Liver (tissue), 9 donors: ENCODE results near the gene AFAP1L2. TPM values are rescaled to one million over a fixed set of nuclear protein-coding genes. Genes with fewer than 3 reads are reported as not detected.

ENCODE experiments used
- DNase-seq: peaks from one replicate; pipeline ENCODE4 v3.0.0-alpha.2; 2017; ENCODE audit warnings: low spot score
- H3K27ac ChIP-seq, 2 donors: one replicate each; pipeline ENCODE4 v1.7.0; 2013; ENCODE audit warnings: inconsistent platforms in 2 of 2, low read length in 2 of 2, control low read depth in 1 of 2, low read depth in 1 of 2, mild to moderate bottlenecking in 1 of 2
- H3K27me3 ChIP-seq, 4 donors: one replicate each; pipeline versions ENCODE4 v1.6.1 to v1.7.0; 2013; ENCODE audit warnings: low read length in 3 of 4, inconsistent platforms in 1 of 4, mild to moderate bottlenecking in 1 of 4, moderate library complexity in 1 of 4; ENCODE audit not compliant: control insufficient read depth in 4 of 4, insufficient read depth in 4 of 4
- H3K36me3 ChIP-seq, 4 donors: one replicate each; pipeline versions ENCODE4 v1.6.1 to v1.7.0; 2013; ENCODE audit warnings: low read length in 3 of 4, mild to moderate bottlenecking in 3 of 4, low read depth in 1 of 4, moderate library complexity in 1 of 4; ENCODE audit not compliant: control insufficient read depth in 4 of 4, insufficient read depth in 3 of 4
- H3K4me1 ChIP-seq, 4 donors: one replicate each; pipeline versions ENCODE4 v1.6.1 to v1.7.0; 2013; ENCODE audit warnings: low read length in 3 of 4, mild to moderate bottlenecking in 3 of 4, moderate library complexity in 1 of 4; ENCODE audit not compliant: control insufficient read depth in 4 of 4, insufficient read depth in 4 of 4
- H3K4me3 ChIP-seq, 3 donors: one replicate each; pipeline versions ENCODE4 v1.6.1 to v1.7.0; 2013; ENCODE audit warnings: low read length in 3 of 3, control low read depth in 1 of 3, low read depth in 1 of 3, mild to moderate bottlenecking in 1 of 3
- H3K9ac ChIP-seq, 2 donors: one replicate each; pipeline ENCODE4 v1.7.0; 2013; ENCODE audit warnings: low read length in 2 of 2, mild to moderate bottlenecking in 2 of 2, moderate library complexity in 2 of 2, control low read depth in 1 of 2, low read depth in 1 of 2
- H3K9me3 ChIP-seq, 4 donors: one replicate each; pipeline versions ENCODE4 v1.6.1 to v1.7.0; 2013; ENCODE audit warnings: low read length in 3 of 4; ENCODE audit not compliant: control insufficient read depth in 4 of 4
- EGR1 ChIP-seq, 2 donors: IDR thresholded peaks; 2 replicates each; pipeline ENCODE4 v1.6.1; 2016 to 2018; ENCODE audit warnings: antibody characterized with exemption in 2 of 2, low read depth in 2 of 2
- FOXA1 ChIP-seq: IDR thresholded peaks from 2 replicates; pipeline ENCODE4 v1.6.1; 2016; ENCODE audit warnings: antibody characterized with exemption
- FOXA2 ChIP-seq: IDR thresholded peaks from 2 replicates; pipeline ENCODE4 v1.6.1; 2016; ENCODE audit warnings: antibody characterized with exemption
- GABPA ChIP-seq, 2 donors: IDR thresholded peaks in 1 of 2; conservative IDR thresholded peaks in 1 of 2; 2 replicates each; pipeline ENCODE4 v1.6.1; 2016; ENCODE audit warnings: antibody characterized with exemption in 2 of 2, mild to moderate bottlenecking in 1 of 2, moderate library complexity in 1 of 2
- HNF4A ChIP-seq, 2 donors: conservative IDR thresholded peaks; 2 replicates each; pipeline ENCODE4 v1.6.1; 2016; ENCODE audit warnings: antibody characterized with exemption in 2 of 2, mild to moderate bottlenecking in 2 of 2
- HNF4G ChIP-seq: IDR thresholded peaks from 2 replicates; pipeline ENCODE4 v1.6.1; 2016; ENCODE audit warnings: antibody characterized with exemption
- NR2F2 ChIP-seq: IDR thresholded peaks from 2 replicates; pipeline ENCODE4 v1.6.1; 2016; ENCODE audit warnings: antibody characterized with exemption
- RAD21 ChIP-seq, 2 donors: IDR thresholded peaks; 2 replicates each; pipeline ENCODE4 v1.6.1; 2016; ENCODE audit warnings: antibody characterized with exemption in 2 of 2, mild to moderate bottlenecking in 2 of 2
- RXRA ChIP-seq, 2 donors: IDR thresholded peaks; 2 replicates each; pipeline ENCODE4 v1.6.1; 2017 to 2018; ENCODE audit warnings: antibody characterized with exemption in 2 of 2, mild to moderate bottlenecking in 1 of 2
- SP1 ChIP-seq: IDR thresholded peaks from 2 replicates; pipeline ENCODE4 v1.6.1; 2018; ENCODE audit warnings: antibody characterized with exemption, mild to moderate bottlenecking
- TAF1 ChIP-seq: conservative IDR thresholded peaks from 2 replicates; pipeline ENCODE4 v1.6.1; 2016; ENCODE audit warnings: antibody characterized with exemption, mild to moderate bottlenecking
- YY1 ChIP-seq: IDR thresholded peaks from 2 replicates; pipeline ENCODE4 v1.6.1; 2016; ENCODE audit warnings: antibody characterized with exemption, mild to moderate bottlenecking
- WGBS: extraction: QIAGEN DNeasy Blood & Tissue Kit; methylation state at CpG from one replicate; pipeline ENCODE4 v1.1.7; 2013; 5-methylcytosine and 5-hydroxymethylcytosine counted together
- polyA plus RNA-seq, 2 donors: library from polyadenylated mRNA; stranded (reverse) in 1 of 2; unstranded in 1 of 2; fragments of 200-250 nt in 1 of 2; fragments of >200 nt in 1 of 2; fragmentation: Nextera tagmentation in 1 of 2; extraction: Ambion mirVana in 1 of 2; gene quantifications; one replicate each; pipeline versions ENCODE4 v1.2.1 to v1.2.3, GENCODE V29; 2013 to 2015
- total RNA-seq, 2 donors: library from RNA; depleted of rRNA; stranded (reverse); fragments of >200 nt; gene quantifications; one replicate each; pipeline ENCODE4 v1.2.3, GENCODE V29; 2014
- TF ChIP-seq, protein P1 (sequence below): IDR thresholded peaks from 2 replicates; pipeline ENCODE4 v1.6.1; 2016; ENCODE audit warnings: antibody characterized with exemption
- TF ChIP-seq, protein P2 (sequence below): IDR thresholded peaks from 2 replicates; pipeline ENCODE4 v1.6.1; 2016; ENCODE audit warnings: antibody characterized with exemption, mild to moderate bottlenecking
- TF ChIP-seq, protein P3 (sequence below): fragments of 150-350 bp; IDR thresholded peaks from 2 replicates; pipeline ENCODE4 v1.5.1; 2017; ENCODE audit warnings: improper control_type of control experiment, low read depth, low read length; ENCODE audit not compliant: missing input control
- TF ChIP-seq, protein P4 (sequence below): IDR thresholded peaks from 2 replicates; pipeline ENCODE4 v1.6.1; 2016; ENCODE audit warnings: antibody characterized with exemption
- TF ChIP-seq, protein P5 (sequence below): IDR thresholded peaks from 2 replicates; pipeline ENCODE4 v1.6.1; 2016; ENCODE audit warnings: antibody characterized with exemption
- donor health status: healthy.
- donor health status: healthy.
- donor health status: healthy.
- donor health status: healthy.
- donor health status: healthy.

AFAP1L2 gene
- total and polyA plus RNA-seq, 4 donors: 0.53 to 1.8 (median 1.3) TPM

DNA sequence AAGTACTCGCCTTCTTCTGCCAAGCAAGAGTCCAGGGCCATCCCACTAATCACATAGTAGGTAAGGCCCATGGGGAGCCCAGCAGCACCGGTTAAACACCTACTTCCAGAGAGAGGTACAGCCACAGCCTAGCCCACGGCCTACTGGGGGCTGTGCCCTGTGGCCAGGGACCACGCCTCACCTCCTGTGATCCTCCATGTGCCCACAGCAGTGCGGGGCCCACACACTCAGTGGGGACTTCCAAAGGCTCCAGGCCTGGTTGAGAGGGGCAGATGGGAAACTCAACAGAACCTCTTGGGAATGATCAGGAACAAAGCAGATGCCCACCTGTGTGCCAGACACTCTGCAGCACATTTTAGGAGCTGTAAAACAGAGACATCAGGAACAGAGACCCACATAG lies 19.7 kb downstream of the AFAP1L2 start:
- H3K27ac ChIP-seq: no peak overlapping the region
- H3K27me3 ChIP-seq: peaks cover 0 to 4% (median 0%) of the 10 kb centered on the region in 4 donors
- WGBS: 88% methylated on average over 5 of the region's 5 CpGs
- H3K9ac ChIP-seq: no peak overlapping the region
- peaks cover 0 to 2% (median 0%) of the 10 kb centered on the region in 4 donors for H3K9me3 ChIP-seq
- no peaks in the 10 kb centered on the region for H3K36me3 ChIP-seq
- H3K4me3 ChIP-seq: no peak overlapping the region
- TF ChIP-seq, protein P1, sequence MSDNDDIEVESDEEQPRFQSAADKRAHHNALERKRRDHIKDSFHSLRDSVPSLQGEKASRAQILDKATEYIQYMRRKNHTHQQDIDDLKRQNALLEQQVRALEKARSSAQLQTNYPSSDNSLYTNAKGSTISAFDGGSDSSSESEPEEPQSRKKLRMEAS: no peak
- TF ChIP-seq GABPA (IDR thresholded peaks at IDR 0.05 in 1 of 2, conservative IDR thresholded peaks at IDR 0.05 in 1 of 2): no peak
- no peak for TF ChIP-seq RAD21 (IDR thresholded peaks at IDR 0.05)
- no peak for TF ChIP-seq NR2F2
- no peak for TF ChIP-seq HNF4A (conservative IDR thresholded peaks at IDR 0.05)
- no peak for TF ChIP-seq FOXA2
- TF ChIP-seq, protein P2, sequence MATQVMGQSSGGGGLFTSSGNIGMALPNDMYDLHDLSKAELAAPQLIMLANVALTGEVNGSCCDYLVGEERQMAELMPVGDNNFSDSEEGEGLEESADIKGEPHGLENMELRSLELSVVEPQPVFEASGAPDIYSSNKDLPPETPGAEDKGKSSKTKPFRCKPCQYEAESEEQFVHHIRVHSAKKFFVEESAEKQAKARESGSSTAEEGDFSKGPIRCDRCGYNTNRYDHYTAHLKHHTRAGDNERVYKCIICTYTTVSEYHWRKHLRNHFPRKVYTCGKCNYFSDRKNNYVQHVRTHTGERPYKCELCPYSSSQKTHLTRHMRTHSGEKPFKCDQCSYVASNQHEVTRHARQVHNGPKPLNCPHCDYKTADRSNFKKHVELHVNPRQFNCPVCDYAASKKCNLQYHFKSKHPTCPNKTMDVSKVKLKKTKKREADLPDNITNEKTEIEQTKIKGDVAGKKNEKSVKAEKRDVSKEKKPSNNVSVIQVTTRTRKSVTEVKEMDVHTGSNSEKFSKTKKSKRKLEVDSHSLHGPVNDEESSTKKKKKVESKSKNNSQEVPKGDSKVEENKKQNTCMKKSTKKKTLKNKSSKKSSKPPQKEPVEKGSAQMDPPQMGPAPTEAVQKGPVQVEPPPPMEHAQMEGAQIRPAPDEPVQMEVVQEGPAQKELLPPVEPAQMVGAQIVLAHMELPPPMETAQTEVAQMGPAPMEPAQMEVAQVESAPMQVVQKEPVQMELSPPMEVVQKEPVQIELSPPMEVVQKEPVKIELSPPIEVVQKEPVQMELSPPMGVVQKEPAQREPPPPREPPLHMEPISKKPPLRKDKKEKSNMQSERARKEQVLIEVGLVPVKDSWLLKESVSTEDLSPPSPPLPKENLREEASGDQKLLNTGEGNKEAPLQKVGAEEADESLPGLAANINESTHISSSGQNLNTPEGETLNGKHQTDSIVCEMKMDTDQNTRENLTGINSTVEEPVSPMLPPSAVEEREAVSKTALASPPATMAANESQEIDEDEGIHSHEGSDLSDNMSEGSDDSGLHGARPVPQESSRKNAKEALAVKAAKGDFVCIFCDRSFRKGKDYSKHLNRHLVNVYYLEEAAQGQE: no peak
- TF ChIP-seq, protein P3, sequence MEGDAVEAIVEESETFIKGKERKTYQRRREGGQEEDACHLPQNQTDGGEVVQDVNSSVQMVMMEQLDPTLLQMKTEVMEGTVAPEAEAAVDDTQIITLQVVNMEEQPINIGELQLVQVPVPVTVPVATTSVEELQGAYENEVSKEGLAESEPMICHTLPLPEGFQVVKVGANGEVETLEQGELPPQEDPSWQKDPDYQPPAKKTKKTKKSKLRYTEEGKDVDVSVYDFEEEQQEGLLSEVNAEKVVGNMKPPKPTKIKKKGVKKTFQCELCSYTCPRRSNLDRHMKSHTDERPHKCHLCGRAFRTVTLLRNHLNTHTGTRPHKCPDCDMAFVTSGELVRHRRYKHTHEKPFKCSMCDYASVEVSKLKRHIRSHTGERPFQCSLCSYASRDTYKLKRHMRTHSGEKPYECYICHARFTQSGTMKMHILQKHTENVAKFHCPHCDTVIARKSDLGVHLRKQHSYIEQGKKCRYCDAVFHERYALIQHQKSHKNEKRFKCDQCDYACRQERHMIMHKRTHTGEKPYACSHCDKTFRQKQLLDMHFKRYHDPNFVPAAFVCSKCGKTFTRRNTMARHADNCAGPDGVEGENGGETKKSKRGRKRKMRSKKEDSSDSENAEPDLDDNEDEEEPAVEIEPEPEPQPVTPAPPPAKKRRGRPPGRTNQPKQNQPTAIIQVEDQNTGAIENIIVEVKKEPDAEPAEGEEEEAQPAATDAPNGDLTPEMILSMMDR: no peak
- TF ChIP-seq, protein P4, sequence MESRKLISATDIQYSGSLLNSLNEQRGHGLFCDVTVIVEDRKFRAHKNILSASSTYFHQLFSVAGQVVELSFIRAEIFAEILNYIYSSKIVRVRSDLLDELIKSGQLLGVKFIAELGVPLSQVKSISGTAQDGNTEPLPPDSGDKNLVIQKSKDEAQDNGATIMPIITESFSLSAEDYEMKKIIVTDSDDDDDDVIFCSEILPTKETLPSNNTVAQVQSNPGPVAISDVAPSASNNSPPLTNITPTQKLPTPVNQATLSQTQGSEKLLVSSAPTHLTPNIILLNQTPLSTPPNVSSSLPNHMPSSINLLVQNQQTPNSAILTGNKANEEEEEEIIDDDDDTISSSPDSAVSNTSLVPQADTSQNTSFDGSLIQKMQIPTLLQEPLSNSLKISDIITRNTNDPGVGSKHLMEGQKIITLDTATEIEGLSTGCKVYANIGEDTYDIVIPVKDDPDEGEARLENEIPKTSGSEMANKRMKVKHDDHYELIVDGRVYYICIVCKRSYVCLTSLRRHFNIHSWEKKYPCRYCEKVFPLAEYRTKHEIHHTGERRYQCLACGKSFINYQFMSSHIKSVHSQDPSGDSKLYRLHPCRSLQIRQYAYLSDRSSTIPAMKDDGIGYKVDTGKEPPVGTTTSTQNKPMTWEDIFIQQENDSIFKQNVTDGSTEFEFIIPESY: no peak
- TF ChIP-seq FOXA1: no peak
- TF ChIP-seq TAF1: no peak
- no peak for TF ChIP-seq YY1
- TF ChIP-seq SP1: no peak
- H3K4me1 ChIP-seq: no peaks in the 10 kb centered on the region
- DNase-seq: no peak

DNA sequence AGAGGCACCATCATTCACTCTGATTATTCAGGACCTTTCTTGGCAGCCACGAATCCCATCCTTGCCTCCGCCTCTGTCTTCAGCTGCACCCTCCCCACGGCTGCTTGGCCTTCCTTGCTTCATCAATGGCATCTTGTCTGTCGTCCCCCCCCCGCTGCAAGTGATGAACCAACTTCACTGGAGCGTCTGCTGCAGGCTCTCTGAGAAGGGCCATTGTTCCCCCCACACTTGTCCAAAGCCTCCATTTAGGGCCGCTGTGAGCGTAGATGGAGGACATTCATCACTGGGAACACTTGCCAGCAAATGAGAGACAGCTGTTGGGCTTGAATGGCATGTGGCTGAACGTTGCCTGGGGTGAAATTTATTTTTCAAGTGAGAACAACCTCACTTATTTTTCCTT lies 20.1 kb downstream of the AFAP1L2 start:
- Histone ChIP-seq H3K36me3 (no peaks in the 10 kb centered on the region), H3K9me3 (peaks cover 0 to 2% (median 0%) of the 10 kb centered on the region in 4 donors), H3K4me1 (no peaks in the 10 kb centered on the region), H3K27me3 (peaks cover 0 to 4% (median 0%) of the 10 kb centered on the region in 4 donors), H3K9ac (no peak overlapping the region), H3K27ac (no peak overlapping the region), H3K4me3 (no peak overlapping the region)
- no peak for DNase-seq
- TF ChIP-seq FOXA2: no peak
- no peak for TF ChIP-seq EGR1 (IDR thresholded peaks at IDR 0.05; ENCODE audit: low read depth in 2 of 2)
- no peak for TF ChIP-seq FOXA1
- TF ChIP-seq, protein P1: no peak
- TF ChIP-seq, protein P5, sequence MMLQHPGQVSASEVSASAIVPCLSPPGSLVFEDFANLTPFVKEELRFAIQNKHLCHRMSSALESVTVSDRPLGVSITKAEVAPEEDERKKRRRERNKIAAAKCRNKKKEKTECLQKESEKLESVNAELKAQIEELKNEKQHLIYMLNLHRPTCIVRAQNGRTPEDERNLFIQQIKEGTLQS: no peak
- TF ChIP-seq SP1: no peak
- no peak for TF ChIP-seq HNF4A (conservative IDR thresholded peaks at IDR 0.05)
- TF ChIP-seq RXRA (IDR thresholded peaks at IDR 0.05): no peak
- TF ChIP-seq HNF4G: no peak
- no peak for TF ChIP-seq NR2F2
- 88% methylated on average over 9 of the region's 9 CpGs for WGBS
